HG03095 (cell line): ENCODE data around the gene PTH1R.

Experiments used
- ATAC-seq: cut with Tn5 transposase; IDR thresholded peaks from one replicate; pipeline ENCODE4 v1.9.1; 2021; ENCODE audit warnings: moderate library complexity; ENCODE audit not compliant: unreplicated experiment

Gene PTH1R

DNA sequence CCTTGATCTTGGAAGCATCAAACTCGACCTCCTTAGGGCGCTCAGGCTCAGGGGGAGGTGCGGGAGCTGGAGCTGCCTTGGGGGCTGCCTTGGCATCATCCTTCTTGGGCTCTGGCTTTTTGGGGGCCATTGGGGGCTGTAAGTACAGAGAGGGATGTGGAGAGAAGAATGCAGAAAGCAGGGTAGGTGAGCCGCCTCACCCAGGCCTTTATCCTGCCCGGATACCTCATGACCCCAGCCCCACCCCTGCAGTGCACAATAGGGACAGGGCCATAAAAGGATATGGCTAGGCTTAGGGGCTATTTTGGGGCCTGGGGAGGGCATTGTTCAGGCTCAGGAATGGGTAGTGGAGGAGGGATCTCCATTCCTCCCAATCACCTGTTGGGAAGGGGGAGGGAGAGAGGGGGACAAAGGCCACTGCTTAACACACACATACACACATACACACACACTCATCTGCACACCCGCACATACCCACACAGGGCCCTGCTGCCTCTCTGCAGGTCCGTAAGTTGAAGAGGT, 14.2 kb upstream of the PTH1R start, which contains the start of gene MYL3:
MYL3 (minus strand) TSS at position 184 of the 522 bp plus-strand sequence; CDS start at position 130, 54 bp downstream.
- ATAC-seq = no peak

GRCh38 chr3:46864061-46864881, 13.2 kb upstream of the PTH1R start:
- ATAC-seq = no peak

DNA sequence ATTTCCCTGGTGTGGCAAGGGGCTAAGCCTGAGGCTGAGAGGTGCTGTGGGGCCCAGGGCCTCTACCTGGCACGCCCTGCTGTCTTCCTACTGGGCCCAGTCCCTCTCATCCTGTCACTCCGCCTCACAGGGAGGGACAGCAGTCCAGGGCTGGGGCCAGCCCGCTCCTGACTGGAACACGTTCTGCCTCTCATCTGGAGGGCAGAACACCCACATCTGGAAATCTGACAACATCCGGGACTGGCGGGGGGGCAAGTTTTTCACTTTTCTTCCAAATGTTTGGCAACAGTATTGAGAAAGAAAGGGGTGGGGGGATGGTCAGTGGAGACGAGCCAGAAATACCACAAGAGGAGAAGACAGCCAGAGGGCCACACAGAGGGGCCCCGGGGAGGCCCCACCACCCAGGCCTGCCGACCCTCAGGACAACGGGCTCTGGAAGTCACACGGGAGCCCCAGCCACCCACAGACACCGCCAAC, 12.5 kb upstream of the PTH1R start:
- ATAC-seq = no peak

DNA sequence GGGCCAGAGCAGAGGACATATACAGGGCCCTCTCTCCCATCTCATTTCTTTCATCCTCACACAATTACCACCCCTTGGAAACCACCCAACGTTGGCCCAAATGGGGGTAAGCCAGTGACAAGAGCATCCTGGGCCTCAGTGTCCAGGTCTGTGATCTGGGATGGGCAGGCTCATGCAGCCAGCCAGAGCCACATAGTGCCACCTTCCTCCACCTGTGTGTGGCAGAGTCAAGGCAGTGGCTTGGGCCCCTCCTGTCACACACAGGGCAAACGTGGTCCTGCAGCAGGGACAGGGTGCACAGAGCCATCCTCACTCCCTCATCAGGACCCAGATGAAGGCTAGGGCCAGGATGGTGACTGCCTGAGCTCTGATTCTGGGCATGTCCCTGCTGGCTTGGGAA, 12.0 kb upstream of the PTH1R start:
- ATAC-seq = no peak

- ATAC-seq = no peak
These were observed 11.4 kb upstream of the PTH1R start for GRCh38 chr3:46866032-46866595.

- no peak for ATAC-seq
These were observed 10.6 kb upstream of the PTH1R start for GRCh38 chr3:46866720-46867549.

DNA sequence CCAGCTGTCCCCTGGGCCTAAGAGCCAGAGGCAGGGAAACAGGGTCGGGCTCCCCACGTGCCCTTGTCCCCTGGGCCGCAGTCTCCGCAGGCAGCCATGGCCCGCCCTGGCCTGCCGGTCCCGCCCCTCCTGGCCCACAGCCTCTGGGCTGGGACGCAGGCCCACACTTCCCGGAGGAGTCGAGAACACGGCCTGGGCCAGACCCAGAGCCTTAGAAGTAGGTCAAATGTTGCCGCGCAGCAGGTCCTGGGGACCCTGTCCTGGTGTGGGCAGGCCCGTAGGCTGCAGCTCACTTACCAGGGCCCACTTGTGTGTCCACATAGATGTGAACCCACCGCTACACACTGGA, 10.0 kb upstream of the PTH1R start:
- ATAC-seq = no peak

DNA sequence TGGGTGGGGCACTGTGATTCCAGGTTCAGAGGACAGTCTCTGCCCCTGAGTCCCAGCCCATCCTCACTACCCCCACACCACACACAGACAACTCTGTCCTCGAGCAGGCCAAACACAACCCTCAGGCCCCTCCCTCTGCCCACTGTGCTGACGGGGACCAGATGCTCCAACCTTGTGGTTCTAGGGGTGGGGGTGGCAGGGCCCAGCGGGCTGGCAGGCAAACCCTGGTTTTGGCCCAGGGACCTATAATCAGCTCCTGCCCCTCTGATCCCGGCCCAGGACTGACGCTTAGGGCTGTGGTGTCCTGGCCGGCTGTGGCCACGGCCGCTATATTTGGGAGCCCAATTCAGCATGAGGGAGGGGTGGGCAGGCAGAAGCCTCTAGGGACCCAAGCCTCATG, 9.2 kb upstream of the PTH1R start:
- no peak for ATAC-seq

DNA sequence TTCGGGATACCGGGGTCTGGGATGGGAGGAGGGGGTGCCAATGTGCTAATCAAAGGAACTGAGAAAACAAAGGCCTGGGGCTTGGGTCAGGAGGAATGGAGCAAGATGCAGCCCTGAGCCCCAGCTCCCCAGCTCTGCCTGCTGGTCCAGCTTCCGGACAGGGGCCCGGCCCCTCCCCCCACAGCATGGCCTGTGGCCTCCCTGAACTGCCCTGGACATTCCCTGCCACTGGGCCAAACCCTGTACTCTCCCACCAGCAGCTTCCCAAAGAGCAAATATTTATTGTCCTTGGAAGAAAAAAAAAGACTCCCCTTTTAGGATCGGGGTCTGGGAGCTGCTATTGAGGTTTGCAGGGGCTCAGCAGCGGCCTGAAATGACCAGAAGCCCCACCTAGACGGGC, 8.6 kb upstream of the PTH1R start:
- ATAC-seq = no peak

DNA sequence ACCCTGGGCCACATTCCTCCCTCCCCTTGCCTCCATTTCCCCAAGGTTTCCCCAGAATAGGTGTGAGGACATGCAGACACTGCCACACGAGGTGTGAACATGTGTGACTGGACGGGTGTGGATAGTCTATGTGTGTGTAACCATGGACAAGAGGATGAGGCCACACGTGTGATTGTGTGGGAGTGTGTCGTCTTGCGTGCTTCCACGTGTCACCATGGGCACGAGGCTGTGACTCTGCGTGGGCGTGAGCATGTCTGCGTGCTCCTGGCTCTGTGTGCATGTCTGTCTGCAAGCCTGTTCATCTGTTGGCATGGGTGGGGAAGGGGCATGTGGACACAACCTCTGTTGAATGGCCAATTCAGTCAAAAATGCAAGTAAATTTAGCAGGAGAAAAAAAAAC, 8.1 kb upstream of the PTH1R start:
- no peak for ATAC-seq

- ATAC-seq = no peak
These were observed 6.9 kb upstream of the PTH1R start for GRCh38 chr3:46870651-46871050.

- ATAC-seq = no peak
These were observed 6.3 kb upstream of the PTH1R start for GRCh38 chr3:46871222-46871621.

- ATAC-seq = no peak
These were observed 4.0 kb upstream of the PTH1R start for GRCh38 chr3:46873521-46873920.

DNA sequence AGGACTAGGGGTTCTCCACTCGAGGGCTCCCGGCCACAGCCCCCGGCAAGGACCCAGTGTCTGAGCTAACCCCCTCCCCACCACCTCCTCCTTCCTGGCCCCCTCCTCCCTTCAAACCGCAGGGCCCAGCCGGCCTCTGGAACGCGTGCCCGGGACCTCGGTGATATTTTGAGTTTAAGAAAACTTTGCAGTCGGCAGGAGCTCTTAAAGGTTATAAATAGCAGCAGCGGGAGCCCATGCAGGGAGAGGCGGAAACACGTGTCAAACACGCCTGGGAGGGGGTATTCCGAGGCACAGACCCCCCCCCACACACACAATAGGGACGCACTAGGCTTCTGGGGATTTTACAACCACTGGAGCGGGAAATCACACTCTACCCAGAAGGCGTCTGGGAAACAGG, 3.1 kb upstream of the PTH1R start:
- no peak for ATAC-seq

- ATAC-seq = no peak
These were observed 2.0 kb upstream of the PTH1R start for GRCh38 chr3:46875560-46875959.

DNA sequence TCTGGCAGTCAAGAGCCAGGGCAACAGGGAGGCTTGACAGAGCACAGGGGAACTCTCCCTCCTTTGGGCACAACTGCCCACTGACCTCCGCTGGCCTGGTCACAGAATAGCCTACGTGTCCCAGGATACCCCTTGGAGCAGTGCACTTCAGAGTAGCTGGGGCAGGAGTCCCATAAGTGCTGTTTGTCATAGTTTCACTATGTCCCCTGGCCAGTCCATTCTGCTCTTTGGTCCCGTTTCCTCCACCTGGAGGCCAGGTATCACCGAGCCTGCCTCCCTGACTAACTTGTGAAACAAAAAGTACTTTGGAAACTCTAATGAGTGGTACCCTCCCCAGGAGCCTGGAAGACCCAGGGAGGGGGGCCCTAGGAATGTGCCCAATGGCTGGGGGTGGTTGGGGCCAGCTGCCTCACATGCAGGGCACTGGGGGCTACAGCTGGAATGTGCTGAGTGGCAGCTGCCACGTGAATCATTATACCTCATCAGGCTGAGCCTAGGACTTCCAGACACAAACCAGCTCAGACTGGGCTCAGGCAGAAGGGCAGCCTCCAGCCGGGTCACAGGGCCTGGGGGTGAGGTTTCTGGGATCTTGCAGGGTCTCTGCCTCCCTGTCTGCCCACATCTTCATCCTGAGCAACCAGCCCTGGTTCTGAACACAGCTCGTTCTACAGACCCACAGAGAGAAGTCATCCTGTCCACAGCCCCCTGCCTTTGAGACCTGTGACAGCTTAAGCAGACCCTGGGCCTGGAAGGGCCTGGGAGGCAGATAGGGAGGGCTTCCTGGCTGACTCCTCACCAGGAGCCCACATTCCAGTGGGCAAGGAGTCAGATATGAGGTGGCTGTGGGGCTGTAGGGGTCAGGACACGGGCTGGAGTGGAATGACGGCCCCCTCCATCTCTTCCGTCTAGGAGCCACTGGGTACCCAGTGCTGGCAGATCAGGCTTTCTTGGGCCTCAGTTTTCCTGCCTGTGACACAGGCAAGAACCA, 914 bp upstream of the PTH1R start:
- no peak for ATAC-seq

GRCh38 chr3:46878781-46879436, 1.4 kb downstream of the PTH1R start:
- ATAC-seq = no peak

- ATAC-seq = no peak
These were observed 3.5 kb downstream of the PTH1R start for GRCh38 chr3:46880884-46881595.
